ENCODE data around the gene EEF2K.

The EEF2K gene

GRCh38 chr16:22207715-22208360 lies 1.8 kb downstream of the EEF2K start:
- H3K79me2 ChIP-seq, result peaks cover 9% of the 10 kb centered on the region
- TF ChIP-seq CTCF (IDR thresholded peaks at IDR 0.05), result no peak
- H2AFZ ChIP-seq, result no peak overlapping the region
- H3K36me3 ChIP-seq (ENCODE audit: control insufficient read depth, insufficient read depth, low read length), result no peaks in the 10 kb centered on the region
- no peaks in the 10 kb centered on the region for H3K27me3 ChIP-seq (ENCODE audit: control insufficient read depth, insufficient read depth, low read length)
- no peak overlapping the region for H3K27ac ChIP-seq
- peak overlapping the region; percentile 79 for H3K4me3 ChIP-seq (ENCODE audit: low read depth, low read length)
- H3K9ac ChIP-seq, result no peak overlapping the region
- no peaks in the 10 kb centered on the region for H3K9me3 ChIP-seq (ENCODE audit: control insufficient read depth, low read length)
- H3K4me2 ChIP-seq (ENCODE audit: low read length), result peak overlapping the region; percentile 93
- H3K4me1 ChIP-seq, result peaks cover 3% of the 10 kb centered on the region

GRCh38 chr16:22210285-22210684 lies 4.2 kb downstream of the EEF2K start:
- Histone ChIP-seq H3K79me2 (peaks cover 9% of the 10 kb centered on the region), H3K27me3 (ENCODE audit: control insufficient read depth, insufficient read depth, low read length) (no peaks in the 10 kb centered on the region), H3K36me3 (ENCODE audit: control insufficient read depth, insufficient read depth, low read length) (no peaks in the 10 kb centered on the region), H3K4me2 (ENCODE audit: low read length) (no peak overlapping the region), H3K4me1 (peaks cover 3% of the 10 kb centered on the region), H3K4me3 (ENCODE audit: low read depth, low read length) (no peak overlapping the region), H3K27ac (no peak overlapping the region), H3K9ac (no peak overlapping the region), H2AFZ (no peak overlapping the region), H3K9me3 (ENCODE audit: control insufficient read depth, low read length) (no peaks in the 10 kb centered on the region)
- TF ChIP-seq CTCF (IDR thresholded peaks at IDR 0.05), result no peak

GRCh38 chr16:22210854-22211253 lies 4.8 kb downstream of the EEF2K start:
- Histone ChIP-seq H3K9ac (no peak overlapping the region), H2AFZ (no peak overlapping the region), H3K9me3 (ENCODE audit: control insufficient read depth, low read length) (no peaks in the 10 kb centered on the region), H3K27ac (no peak overlapping the region), H3K36me3 (ENCODE audit: control insufficient read depth, insufficient read depth, low read length) (no peaks in the 10 kb centered on the region), H3K79me2 (peaks cover 9% of the 10 kb centered on the region), H3K27me3 (ENCODE audit: control insufficient read depth, insufficient read depth, low read length) (no peaks in the 10 kb centered on the region), H3K4me3 (ENCODE audit: low read depth, low read length) (no peak overlapping the region), H3K4me2 (ENCODE audit: low read length) (no peak overlapping the region), H3K4me1 (no peaks in the 10 kb centered on the region)
- TF ChIP-seq CTCF (IDR thresholded peaks at IDR 0.05), result no peak

GRCh38 chr16:22213236-22213635 lies 7.2 kb downstream of the EEF2K start:
- no peaks in the 10 kb centered on the region for H3K9me3 ChIP-seq (ENCODE audit: control insufficient read depth, low read length)
- no peak overlapping the region for H3K4me2 ChIP-seq (ENCODE audit: low read length)
- no peaks in the 10 kb centered on the region for H3K27me3 ChIP-seq (ENCODE audit: control insufficient read depth, insufficient read depth, low read length)
- no peak overlapping the region for H3K4me3 ChIP-seq (ENCODE audit: low read depth, low read length)
- no peak overlapping the region for H3K27ac ChIP-seq
- H3K9ac ChIP-seq, result no peak overlapping the region
- H3K36me3 ChIP-seq (ENCODE audit: control insufficient read depth, insufficient read depth, low read length), result no peaks in the 10 kb centered on the region
- no peak overlapping the region for H2AFZ ChIP-seq
- no peaks in the 10 kb centered on the region for H3K79me2 ChIP-seq
- TF ChIP-seq CTCF (IDR thresholded peaks at IDR 0.05), result no peak
- H3K4me1 ChIP-seq, result no peaks in the 10 kb centered on the region

GRCh38 chr16:22213801-22214200 lies 7.7 kb downstream of the EEF2K start:
- Histone ChIP-seq H3K9ac (no peak overlapping the region), H3K36me3 (ENCODE audit: control insufficient read depth, insufficient read depth, low read length) (no peaks in the 10 kb centered on the region), H2AFZ (no peak overlapping the region), H3K27ac (no peak overlapping the region), H3K27me3 (ENCODE audit: control insufficient read depth, insufficient read depth, low read length) (no peaks in the 10 kb centered on the region), H3K9me3 (ENCODE audit: control insufficient read depth, low read length) (no peaks in the 10 kb centered on the region), H3K4me1 (no peaks in the 10 kb centered on the region), H3K4me2 (ENCODE audit: low read length) (no peak overlapping the region), H3K4me3 (ENCODE audit: low read depth, low read length) (no peak overlapping the region), H3K79me2 (no peaks in the 10 kb centered on the region)
- no peak for TF ChIP-seq CTCF (IDR thresholded peaks at IDR 0.05)
